Liver (tissue), 9 donors: Measurements from ENCODE around the gene MVP. TPM values are rescaled to one million over a fixed set of nuclear protein-coding genes. Genes with fewer than 3 reads are reported as not detected.
A peak's percentile ranks its signal among the peaks of the same experiment; 100 is the strongest.

Source experiments
- DNase-seq: peaks from one replicate; pipeline ENCODE4 v3.0.0-alpha.2; 2017; ENCODE audit warnings: low spot score
- H3K27ac ChIP-seq, 2 donors: one replicate each; pipeline ENCODE4 v1.7.0; 2013; ENCODE audit warnings: inconsistent platforms in 2 of 2, low read length in 2 of 2, control low read depth in 1 of 2, low read depth in 1 of 2, mild to moderate bottlenecking in 1 of 2
- H3K27me3 ChIP-seq, 4 donors: one replicate each; pipeline versions ENCODE4 v1.6.1 to v1.7.0; 2013; ENCODE audit warnings: low read length in 3 of 4, inconsistent platforms in 1 of 4, mild to moderate bottlenecking in 1 of 4, moderate library complexity in 1 of 4; ENCODE audit not compliant: control insufficient read depth in 4 of 4, insufficient read depth in 4 of 4
- H3K36me3 ChIP-seq, 4 donors: one replicate each; pipeline versions ENCODE4 v1.6.1 to v1.7.0; 2013; ENCODE audit warnings: low read length in 3 of 4, mild to moderate bottlenecking in 3 of 4, low read depth in 1 of 4, moderate library complexity in 1 of 4; ENCODE audit not compliant: control insufficient read depth in 4 of 4, insufficient read depth in 3 of 4
- H3K4me1 ChIP-seq, 4 donors: one replicate each; pipeline versions ENCODE4 v1.6.1 to v1.7.0; 2013; ENCODE audit warnings: low read length in 3 of 4, mild to moderate bottlenecking in 3 of 4, moderate library complexity in 1 of 4; ENCODE audit not compliant: control insufficient read depth in 4 of 4, insufficient read depth in 4 of 4
- H3K4me3 ChIP-seq, 3 donors: one replicate each; pipeline versions ENCODE4 v1.6.1 to v1.7.0; 2013; ENCODE audit warnings: low read length in 3 of 3, control low read depth in 1 of 3, low read depth in 1 of 3, mild to moderate bottlenecking in 1 of 3
- H3K9ac ChIP-seq, 2 donors: one replicate each; pipeline ENCODE4 v1.7.0; 2013; ENCODE audit warnings: low read length in 2 of 2, mild to moderate bottlenecking in 2 of 2, moderate library complexity in 2 of 2, control low read depth in 1 of 2, low read depth in 1 of 2
- H3K9me3 ChIP-seq, 4 donors: one replicate each; pipeline versions ENCODE4 v1.6.1 to v1.7.0; 2013; ENCODE audit warnings: low read length in 3 of 4; ENCODE audit not compliant: control insufficient read depth in 4 of 4
- FOXA1 ChIP-seq: IDR thresholded peaks from 2 replicates; pipeline ENCODE4 v1.6.1; 2016; ENCODE audit warnings: antibody characterized with exemption
- FOXA2 ChIP-seq: IDR thresholded peaks from 2 replicates; pipeline ENCODE4 v1.6.1; 2016; ENCODE audit warnings: antibody characterized with exemption
- GABPA ChIP-seq, 2 donors: IDR thresholded peaks in 1 of 2; conservative IDR thresholded peaks in 1 of 2; 2 replicates each; pipeline ENCODE4 v1.6.1; 2016; ENCODE audit warnings: antibody characterized with exemption in 2 of 2, mild to moderate bottlenecking in 1 of 2, moderate library complexity in 1 of 2
- HNF4A ChIP-seq, 2 donors: conservative IDR thresholded peaks; 2 replicates each; pipeline ENCODE4 v1.6.1; 2016; ENCODE audit warnings: antibody characterized with exemption in 2 of 2, mild to moderate bottlenecking in 2 of 2
- HNF4G ChIP-seq: IDR thresholded peaks from 2 replicates; pipeline ENCODE4 v1.6.1; 2016; ENCODE audit warnings: antibody characterized with exemption
- JUND ChIP-seq, 2 donors: IDR thresholded peaks; 2 replicates each; pipeline ENCODE4 v1.6.1; 2016; ENCODE audit warnings: antibody characterized with exemption in 2 of 2
- NR2F2 ChIP-seq: IDR thresholded peaks from 2 replicates; pipeline ENCODE4 v1.6.1; 2016; ENCODE audit warnings: antibody characterized with exemption
- RAD21 ChIP-seq, 2 donors: IDR thresholded peaks; 2 replicates each; pipeline ENCODE4 v1.6.1; 2016; ENCODE audit warnings: antibody characterized with exemption in 2 of 2, mild to moderate bottlenecking in 2 of 2
- RXRA ChIP-seq, 2 donors: IDR thresholded peaks; 2 replicates each; pipeline ENCODE4 v1.6.1; 2017 to 2018; ENCODE audit warnings: antibody characterized with exemption in 2 of 2, mild to moderate bottlenecking in 1 of 2
- TAF1 ChIP-seq: conservative IDR thresholded peaks from 2 replicates; pipeline ENCODE4 v1.6.1; 2016; ENCODE audit warnings: antibody characterized with exemption, mild to moderate bottlenecking
- YY1 ChIP-seq: IDR thresholded peaks from 2 replicates; pipeline ENCODE4 v1.6.1; 2016; ENCODE audit warnings: antibody characterized with exemption, mild to moderate bottlenecking
- WGBS: extraction: QIAGEN DNeasy Blood & Tissue Kit; methylation state at CpG from one replicate; pipeline ENCODE4 v1.1.7; 2013; 5-methylcytosine and 5-hydroxymethylcytosine counted together
- polyA plus RNA-seq, 2 donors: library from polyadenylated mRNA; stranded (reverse) in 1 of 2; unstranded in 1 of 2; fragments of 200-250 nt in 1 of 2; fragments of >200 nt in 1 of 2; fragmentation: Nextera tagmentation in 1 of 2; extraction: Ambion mirVana in 1 of 2; gene quantifications; one replicate each; pipeline versions ENCODE4 v1.2.1 to v1.2.3, GENCODE V29; 2013 to 2015
- total RNA-seq, 2 donors: library from RNA; depleted of rRNA; stranded (reverse); fragments of >200 nt; gene quantifications; one replicate each; pipeline ENCODE4 v1.2.3, GENCODE V29; 2014
- TF ChIP-seq, protein P1 (sequence below): fragments of 150-350 bp; IDR thresholded peaks from 2 replicates; pipeline ENCODE4 v1.5.1; 2017; ENCODE audit warnings: improper control_type of control experiment, low read depth, low read length; ENCODE audit not compliant: missing input control
- TF ChIP-seq, protein P2 (sequence below): IDR thresholded peaks from 2 replicates; pipeline ENCODE4 v1.6.1; 2016; ENCODE audit warnings: antibody characterized with exemption
- TF ChIP-seq, protein P3 (sequence below): IDR thresholded peaks from 2 replicates; pipeline ENCODE4 v1.6.1; 2016; ENCODE audit warnings: antibody characterized with exemption
- TF ChIP-seq, protein P4 (sequence below): IDR thresholded peaks from 2 replicates; pipeline ENCODE4 v1.6.1; 2016; ENCODE audit warnings: antibody characterized with exemption
- donor health status: healthy.
- donor health status: healthy.
- donor health status: healthy.
- donor health status: healthy.
- donor health status: healthy.

MVP gene
- total and polyA plus RNA-seq, 4 donors = 30.7 to 78.4 (median 50.7) TPM

DNA sequence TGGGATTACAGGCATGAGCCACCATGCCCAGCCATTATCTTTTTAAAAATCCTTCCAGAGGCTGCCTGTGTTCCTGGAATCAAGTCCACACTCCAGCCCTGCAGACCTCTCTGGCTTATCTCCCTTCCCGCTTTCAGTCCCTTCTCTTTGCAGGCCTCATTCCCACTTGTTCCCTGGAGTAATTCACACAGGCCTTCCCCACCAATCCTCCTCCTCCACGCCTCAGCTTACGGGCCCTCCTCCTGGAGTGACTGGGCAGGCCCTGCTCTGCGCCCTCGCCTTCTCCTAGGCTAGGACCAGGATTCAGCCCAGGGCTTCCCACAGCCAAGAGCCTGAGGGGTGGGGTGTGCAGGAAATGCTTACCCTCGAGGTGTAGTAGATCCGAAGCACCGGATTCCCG, 40.0 kb downstream of the MVP start:
- WGBS = 96% methylated on average over 9 of the region's 9 CpGs
- H3K27ac ChIP-seq = no peak overlapping the region
- no peak overlapping the region for H3K9ac ChIP-seq
- DNase-seq = no peak
- H3K9me3 ChIP-seq = no peaks in the 10 kb centered on the region
- no peak overlapping the region for H3K4me3 ChIP-seq
- TF ChIP-seq GABPA (IDR thresholded peaks at IDR 0.05 in 1 of 2, conservative IDR thresholded peaks at IDR 0.05 in 1 of 2) (no peak), HNF4A (conservative IDR thresholded peaks at IDR 0.05) (no peak), RAD21 (IDR thresholded peaks at IDR 0.05) (no peak), FOXA1 (no peak), TAF1 (no peak), FOXA2 (no peak)
- TF ChIP-seq, protein P1, sequence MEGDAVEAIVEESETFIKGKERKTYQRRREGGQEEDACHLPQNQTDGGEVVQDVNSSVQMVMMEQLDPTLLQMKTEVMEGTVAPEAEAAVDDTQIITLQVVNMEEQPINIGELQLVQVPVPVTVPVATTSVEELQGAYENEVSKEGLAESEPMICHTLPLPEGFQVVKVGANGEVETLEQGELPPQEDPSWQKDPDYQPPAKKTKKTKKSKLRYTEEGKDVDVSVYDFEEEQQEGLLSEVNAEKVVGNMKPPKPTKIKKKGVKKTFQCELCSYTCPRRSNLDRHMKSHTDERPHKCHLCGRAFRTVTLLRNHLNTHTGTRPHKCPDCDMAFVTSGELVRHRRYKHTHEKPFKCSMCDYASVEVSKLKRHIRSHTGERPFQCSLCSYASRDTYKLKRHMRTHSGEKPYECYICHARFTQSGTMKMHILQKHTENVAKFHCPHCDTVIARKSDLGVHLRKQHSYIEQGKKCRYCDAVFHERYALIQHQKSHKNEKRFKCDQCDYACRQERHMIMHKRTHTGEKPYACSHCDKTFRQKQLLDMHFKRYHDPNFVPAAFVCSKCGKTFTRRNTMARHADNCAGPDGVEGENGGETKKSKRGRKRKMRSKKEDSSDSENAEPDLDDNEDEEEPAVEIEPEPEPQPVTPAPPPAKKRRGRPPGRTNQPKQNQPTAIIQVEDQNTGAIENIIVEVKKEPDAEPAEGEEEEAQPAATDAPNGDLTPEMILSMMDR = no peak
- TF ChIP-seq, protein P2, sequence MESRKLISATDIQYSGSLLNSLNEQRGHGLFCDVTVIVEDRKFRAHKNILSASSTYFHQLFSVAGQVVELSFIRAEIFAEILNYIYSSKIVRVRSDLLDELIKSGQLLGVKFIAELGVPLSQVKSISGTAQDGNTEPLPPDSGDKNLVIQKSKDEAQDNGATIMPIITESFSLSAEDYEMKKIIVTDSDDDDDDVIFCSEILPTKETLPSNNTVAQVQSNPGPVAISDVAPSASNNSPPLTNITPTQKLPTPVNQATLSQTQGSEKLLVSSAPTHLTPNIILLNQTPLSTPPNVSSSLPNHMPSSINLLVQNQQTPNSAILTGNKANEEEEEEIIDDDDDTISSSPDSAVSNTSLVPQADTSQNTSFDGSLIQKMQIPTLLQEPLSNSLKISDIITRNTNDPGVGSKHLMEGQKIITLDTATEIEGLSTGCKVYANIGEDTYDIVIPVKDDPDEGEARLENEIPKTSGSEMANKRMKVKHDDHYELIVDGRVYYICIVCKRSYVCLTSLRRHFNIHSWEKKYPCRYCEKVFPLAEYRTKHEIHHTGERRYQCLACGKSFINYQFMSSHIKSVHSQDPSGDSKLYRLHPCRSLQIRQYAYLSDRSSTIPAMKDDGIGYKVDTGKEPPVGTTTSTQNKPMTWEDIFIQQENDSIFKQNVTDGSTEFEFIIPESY = no peak
- peaks cover 7 to 36% (median 22%) of the 10 kb centered on the region in 4 donors for H3K4me1 ChIP-seq
- no peaks in the 10 kb centered on the region for H3K27me3 ChIP-seq
- H3K36me3 ChIP-seq = peaks cover 0 to 19% (median 8%) of the 10 kb centered on the region in 4 donors

DNA sequence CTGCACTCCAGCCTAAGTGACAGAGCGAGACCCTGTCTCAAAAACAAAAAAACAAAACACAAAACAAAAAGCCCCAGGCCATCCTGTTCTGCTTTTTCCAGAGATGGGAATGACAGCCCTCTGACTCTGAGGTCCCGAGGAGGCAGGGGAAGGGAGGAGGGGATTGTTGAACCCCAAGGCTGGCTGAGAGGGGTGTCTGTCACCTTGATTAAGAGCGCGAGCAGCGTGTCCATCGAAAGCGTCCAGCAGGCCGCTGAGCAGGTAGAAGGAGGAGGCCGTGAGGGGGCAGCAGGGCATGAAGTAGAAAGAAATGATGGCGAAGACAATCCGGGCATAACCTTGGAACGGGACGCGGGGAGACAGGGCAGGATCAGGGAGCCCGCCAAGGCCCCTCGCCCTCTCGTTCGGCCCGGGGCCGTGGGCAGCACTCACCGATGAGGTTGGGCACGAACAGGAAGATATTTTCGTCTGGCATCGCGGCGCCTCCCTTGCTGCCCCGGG, 42.2 kb downstream of the MVP start:
- peaks cover 0 to 19% (median 8%) of the 10 kb centered on the region in 4 donors for H3K36me3 ChIP-seq
- DNase-seq = peak; percentile 45
- H3K27ac ChIP-seq = peak overlapping the region; percentile 88 to 95
- H3K27me3 ChIP-seq = no peaks in the 10 kb centered on the region
- no peak for TF ChIP-seq JUND (IDR thresholded peaks at IDR 0.05)
- no peak for TF ChIP-seq HNF4A (conservative IDR thresholded peaks at IDR 0.05)
- TF ChIP-seq FOXA1 = no peak
- TF ChIP-seq FOXA2 = no peak
- no peak for TF ChIP-seq YY1
- no peak for TF ChIP-seq GABPA (IDR thresholded peaks at IDR 0.05 in 1 of 2, conservative IDR thresholded peaks at IDR 0.05 in 1 of 2)
- no peak for TF ChIP-seq TAF1
- no peak for TF ChIP-seq RXRA (IDR thresholded peaks at IDR 0.05)
- TF ChIP-seq, protein P3, sequence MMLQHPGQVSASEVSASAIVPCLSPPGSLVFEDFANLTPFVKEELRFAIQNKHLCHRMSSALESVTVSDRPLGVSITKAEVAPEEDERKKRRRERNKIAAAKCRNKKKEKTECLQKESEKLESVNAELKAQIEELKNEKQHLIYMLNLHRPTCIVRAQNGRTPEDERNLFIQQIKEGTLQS = no peak
- TF ChIP-seq HNF4G = no peak
- TF ChIP-seq, protein P4, sequence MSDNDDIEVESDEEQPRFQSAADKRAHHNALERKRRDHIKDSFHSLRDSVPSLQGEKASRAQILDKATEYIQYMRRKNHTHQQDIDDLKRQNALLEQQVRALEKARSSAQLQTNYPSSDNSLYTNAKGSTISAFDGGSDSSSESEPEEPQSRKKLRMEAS = no peak
- no peak for TF ChIP-seq NR2F2
- TF ChIP-seq, protein P2 = no peak
- TF ChIP-seq, protein P1 = no peak
- H3K9me3 ChIP-seq = no peaks in the 10 kb centered on the region
- WGBS = 3% methylated on average over 27 of the region's 27 CpGs
- H3K4me1 ChIP-seq = peaks cover 7 to 36% (median 22%) of the 10 kb centered on the region in 4 donors
- peak overlapping the region; percentile 56 to 97 for H3K9ac ChIP-seq
- peak overlapping the region; percentile 87 to 98 (median 93) for H3K4me3 ChIP-seq
